DND-41 (cell line): ENCODE results near the gene TMEM131L.
A peak's percentile ranks its signal among the peaks of the same experiment; 100 is the strongest.

Experiments used
- ATAC-seq: fragments of 200-7000 bp; cut with Tn5 transposase; 3 replicates; pipeline ENCODE4 v1.9.1; 2021; ENCODE audit warnings: low read depth; ENCODE audit not compliant: insufficient read depth
- DNase-seq: peaks from one replicate; pipeline ENCODE4 v3.0.0-alpha.2; 2020
- H2AFZ ChIP-seq: 2 replicates; pipeline ENCODE4 v1.6.0; 2012; ENCODE audit warnings: low read depth, low read length
- H3K27ac ChIP-seq: 2 replicates; pipeline ENCODE4 v1.5.1; 2012; ENCODE audit warnings: low read length, inconsistent platforms
- H3K27me3 ChIP-seq: fragments of 200-600 bp; sonication (generic); 2 replicates; pipeline ENCODE4 v1.6.0; 2012; ENCODE audit warnings: low read length, mild to moderate bottlenecking, inconsistent platforms; ENCODE audit not compliant: insufficient read depth, poor library complexity
- H3K36me3 ChIP-seq: 2 replicates; pipeline ENCODE4 v1.5.1; 2012; ENCODE audit warnings: low read length, inconsistent platforms; ENCODE audit not compliant: insufficient read depth
- H3K4me1 ChIP-seq: 2 replicates; pipeline ENCODE4 v1.5.1; 2012; ENCODE audit warnings: mild to moderate bottlenecking, low read length; ENCODE audit not compliant: insufficient read depth
- H3K4me2 ChIP-seq: 2 replicates; pipeline ENCODE4 v1.6.0; 2012; ENCODE audit warnings: mild to moderate bottlenecking, moderate library complexity, low read length, inconsistent platforms; ENCODE audit not compliant: insufficient read depth
- H3K4me3 ChIP-seq, 2 experiments: fragments of 200-600 bp in 1 of 2; shearing (Covaris generic) in 1 of 2; 2 replicates each; pipeline ENCODE4 v1.5.1; 2012 to 2016; ENCODE audit warnings: inconsistent platforms in 2 of 2, low read length in 2 of 2, mild to moderate bottlenecking in 2 of 2, low read depth in 1 of 2, moderate library complexity in 1 of 2
- H3K79me2 ChIP-seq: 2 replicates; pipeline ENCODE4 v1.6.0; 2012; ENCODE audit warnings: low read length, inconsistent platforms; ENCODE audit not compliant: insufficient read depth
- H3K9ac ChIP-seq: 2 replicates; pipeline ENCODE4 v1.6.0; 2012; ENCODE audit warnings: low read depth, mild to moderate bottlenecking, inconsistent platforms, low read length, moderate library complexity
- H3K9me3 ChIP-seq: 2 replicates; pipeline ENCODE4 v1.5.1; 2012; ENCODE audit warnings: low read length, moderate library complexity, mild to moderate bottlenecking, inconsistent platforms; ENCODE audit not compliant: insufficient read depth, severe bottlenecking
- H4K20me1 ChIP-seq: 2 replicates; pipeline ENCODE4 v1.6.0; 2012; ENCODE audit warnings: low read length; ENCODE audit not compliant: insufficient read depth
- CTCF ChIP-seq: IDR thresholded peaks from 2 replicates; pipeline ENCODE4 v1.5.1; 2012; ENCODE audit warnings: borderline replicate concordance, low read length, moderate library complexity, mild to moderate bottlenecking; ENCODE audit not compliant: poor library complexity, severe bottlenecking; ENCODE audit errors: extremely low read depth
- EZH2 ChIP-seq: IDR thresholded peaks from 3 replicates; pipeline ENCODE4 v1.6.1; 2012; ENCODE audit warnings: borderline replicate concordance, low read depth, mild to moderate bottlenecking, moderate library complexity, low read length, inconsistent platforms; ENCODE audit not compliant: severe bottlenecking

TMEM131L gene

DNA sequence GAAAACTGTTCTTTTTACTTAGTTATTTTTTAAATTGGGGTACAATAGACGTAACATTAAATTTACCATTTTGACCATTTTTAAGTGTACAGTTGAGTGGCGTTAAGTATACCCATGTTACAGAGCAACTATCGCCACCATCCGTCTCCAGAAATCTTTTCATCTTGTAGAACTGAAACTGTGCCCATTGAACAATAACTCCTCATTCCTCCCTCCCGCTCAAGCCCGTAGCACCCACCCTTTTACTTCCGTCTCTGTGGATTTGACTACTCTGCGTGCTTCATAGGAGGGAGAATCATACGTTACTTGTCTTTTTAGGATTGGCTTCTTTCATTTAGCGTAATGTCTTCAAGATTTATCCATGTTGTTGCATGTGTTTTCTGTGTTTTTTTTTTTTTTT, 55.3 kb downstream of the TMEM131L start:
- Histone ChIP-seq H3K27ac (peak overlapping the region; percentile 92), H3K4me3 (peak overlapping the region in 1 of 2 experiments; percentile 53; a peak in 2 of 4 replicates), H3K4me1 (peaks cover 99% of the 10 kb centered on the region), H3K36me3 (peaks cover 63% of the 10 kb centered on the region), H2AFZ (no peak overlapping the region; the same call in 1 of the 2 replicates), H3K9ac (peak overlapping the region; percentile 62), H3K9me3 (no peaks in the 10 kb centered on the region), H3K27me3 (no peaks in the 10 kb centered on the region), H3K79me2 (peaks cover 96% of the 10 kb centered on the region), H3K4me2 (peak overlapping the region; percentile 71), H4K20me1 (peaks cover 20% of the 10 kb centered on the region)
- peak; percentile 80 for DNase-seq
- TF ChIP-seq CTCF (peak; percentile 50), EZH2 (no peak)
- peak; percentile 51 for ATAC-seq

GRCh38 chr4:153521999-153522801, 56.0 kb downstream of the TMEM131L start:
- H3K4me3 ChIP-seq, result peak overlapping the region; percentile 2 to 53; a peak in 3 of 4 replicates
- no peaks in the 10 kb centered on the region for H3K9me3 ChIP-seq
- no peaks in the 10 kb centered on the region for H3K27me3 ChIP-seq
- ATAC-seq (peak; percentile 78), DNase-seq (peak; percentile 94)
- H3K9ac ChIP-seq, result peak overlapping the region; percentile 62
- peaks cover 27% of the 10 kb centered on the region for H4K20me1 ChIP-seq
- peak overlapping the region; percentile 71 for H3K4me2 ChIP-seq
- H3K79me2 ChIP-seq, result peaks cover 96% of the 10 kb centered on the region
- peaks cover 61% of the 10 kb centered on the region for H3K36me3 ChIP-seq
- peak overlapping the region; percentile 92 for H3K27ac ChIP-seq
- peak overlapping the region; percentile 46 for H2AFZ ChIP-seq
- peak; percentile 17 for TF ChIP-seq CTCF
- no peak for TF ChIP-seq EZH2
- H3K4me1 ChIP-seq, result peaks cover 99% of the 10 kb centered on the region

DNA sequence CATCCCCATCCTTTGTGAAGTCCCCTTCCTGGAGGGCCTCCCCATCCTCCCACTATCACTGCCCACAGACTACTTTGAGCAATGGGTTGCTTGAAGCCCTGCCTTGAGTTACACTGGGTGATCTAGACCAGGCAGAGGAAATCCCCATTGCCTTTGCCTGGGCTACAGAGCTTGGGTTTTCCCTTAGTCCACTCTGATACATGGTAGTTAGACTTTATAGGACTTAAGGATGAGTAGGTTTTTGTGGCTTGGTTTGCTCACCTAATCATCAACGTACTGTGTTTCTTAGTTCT, 56.6 kb downstream of the TMEM131L start:
- peaks cover 32% of the 10 kb centered on the region for H4K20me1 ChIP-seq
- peak overlapping the region; percentile 2 to 53; a peak in 3 of 4 replicates for H3K4me3 ChIP-seq
- ATAC-seq (peak; percentile 47), DNase-seq (peak; percentile 74)
- peak overlapping the region; percentile 62 for H3K9ac ChIP-seq
- H3K4me1 ChIP-seq, result peaks cover 99% of the 10 kb centered on the region
- peak overlapping the region; percentile 46 for H2AFZ ChIP-seq
- H3K36me3 ChIP-seq, result peaks cover 61% of the 10 kb centered on the region
- H3K27ac ChIP-seq, result peak overlapping the region; percentile 92
- H3K27me3 ChIP-seq, result no peaks in the 10 kb centered on the region
- no peaks in the 10 kb centered on the region for H3K9me3 ChIP-seq
- H3K79me2 ChIP-seq, result peaks cover 96% of the 10 kb centered on the region
- TF ChIP-seq CTCF, result no peak
- TF ChIP-seq EZH2, result no peak
- H3K4me2 ChIP-seq, result peak overlapping the region; percentile 71
